Gastroesophageal sphincter (tissue), 4 donors: ENCODE data around the gene SIPA1. TPM values are rescaled to one million over a fixed set of nuclear protein-coding genes. Genes with fewer than 3 reads are reported as not detected.

Experiments used
- ATAC-seq: fragments of 150-250 bp; one replicate; pipeline ENCODE4 v1.9.1; 2016; ENCODE audit warnings: mild to moderate bottlenecking, moderate library complexity
- H3K27ac ChIP-seq, 4 donors: fragments of 200-600 bp; sonication (generic) in 3 of 4; 1 replicate in 3 of 4; 2 replicates in 1 of 4; pipeline ENCODE4 v1.5.1; 2016 to 2019
- H3K27me3 ChIP-seq: fragments of 200-600 bp; sonication (generic); one replicate; pipeline ENCODE4 v1.5.1; 2019
- H3K36me3 ChIP-seq, 2 donors: fragments of 200-600 bp; sonication (generic); one replicate each; pipeline ENCODE4 v1.5.1; 2019; ENCODE audit warnings: control low read depth in 1 of 2
- H3K4me1 ChIP-seq, 3 donors: fragments of 200-600 bp; sonication (generic); 1 replicate in 2 of 3; 2 replicates in 1 of 3; pipeline ENCODE4 v1.5.1; 2016 to 2019; ENCODE audit warnings: control low read depth in 2 of 3
- H3K4me3 ChIP-seq, 2 donors: fragments of 200-600 bp; sonication (generic); one replicate each; pipeline ENCODE4 v1.5.1; 2019; ENCODE audit warnings: mild to moderate bottlenecking in 1 of 2, moderate library complexity in 1 of 2
- H3K9me3 ChIP-seq, 3 donors: fragments of 200-600 bp; sonication (generic); one replicate each; pipeline ENCODE4 v1.5.1; 2017 to 2019; ENCODE audit warnings: control low read depth in 2 of 3
- CTCF ChIP-seq, 4 experiments: fragments of 200-600 bp in 2 of 4; fragments of 450-650 bp in 2 of 4; sonication (generic) in 1 of 4; IDR thresholded peaks; one replicate each; pipeline ENCODE4 v1.5.1; 2017 to 2019; ENCODE audit warnings: antibody characterized with exemption in 4 of 4, mild to moderate bottlenecking in 2 of 4, moderate library complexity in 2 of 4
- EP300 ChIP-seq: sonication (generic); formaldehyde crosslinking; IDR thresholded peaks from one replicate; pipeline ENCODE4 v1.6.1; 2017; ENCODE audit warnings: antibody characterized with exemption, mild to moderate bottlenecking
- POLR2A ChIP-seq, 2 donors: fragments of 450-650 bp; IDR thresholded peaks; one replicate each; pipeline ENCODE4 v1.6.1; 2017; ENCODE audit warnings: antibody characterized with exemption in 2 of 2, mild to moderate bottlenecking in 2 of 2, moderate library complexity in 1 of 2
- POLR2AphosphoS5 ChIP-seq: sonication (generic); formaldehyde crosslinking; IDR thresholded peaks from one replicate; pipeline ENCODE4 v1.6.1; 2017; ENCODE audit warnings: antibody characterized with exemption
- WGBS, 2 donors: methylation state at CpG; one replicate each; pipeline ENCODE4 v1.1.5; 2018; ENCODE audit warnings: low coverage in 1 of 2; 5-methylcytosine and 5-hydroxymethylcytosine counted together
- total RNA-seq, 4 donors: library from RNA; depleted of rRNA; stranded (reverse); fragments of >200 nt; gene quantifications; one replicate each; pipeline ENCODE4 v1.1.0, GENCODE V29; 2016

SIPA1 gene
- total RNA-seq, 4 donors from 2014 or later = 32.9 to 45.0 (median 38.3) TPM

GRCh38 chr11:65662799-65663638 is 25.1 kb downstream of the SIPA1 start, which contains the start of gene RELA:
TSS of gene RELA (minus strand) at chr11:65662916. CDS start at chr11:65662832, 84 bp downstream.
- TF ChIP-seq POLR2AphosphoS5 = peak; percentile 79
- TF ChIP-seq POLR2A (IDR thresholded peaks at IDR 0.05) = peak; percentile 82 to 87
- no peak for TF ChIP-seq EP300
- TF ChIP-seq CTCF (IDR thresholded peaks at IDR 0.05) = peak in 2 of 4 experiments; percentile 46 to 59
- Histone ChIP-seq H3K9me3 (no peaks in the 10 kb centered on the region), H3K27ac (peak within 1 kb of the TSS; percentile 86 to 100 (median 98)), H3K4me3 (peak within 1 kb of the TSS; percentile 80 to 87), H3K27me3 (no peaks in the 10 kb centered on the region), H3K4me1 (peaks cover 9 to 48% (median 18%) of the 10 kb centered on the region in 3 donors), H3K36me3 (peaks cover 0 to 37% of the 10 kb centered on the region in 2 donors)
- ATAC-seq = peak; percentile 91
- no CpG with 5 or more reads among the region's 91 CpGs for whole genome bisulfite sequencing, 2 donors

- TF ChIP-seq POLR2A (IDR thresholded peaks at IDR 0.05) (no peak), POLR2AphosphoS5 (peak; percentile 50), EP300 (no peak), CTCF (IDR thresholded peaks at IDR 0.05) (peak in 1 of 4 experiments; percentile 25)
- Histone ChIP-seq H3K4me1 (peaks cover 9 to 47% (median 18%) of the 10 kb centered on the region in 3 donors), H3K9me3 (no peaks in the 10 kb centered on the region), H3K4me3 (peak overlapping the region; percentile 80 to 87), H3K27me3 (no peaks in the 10 kb centered on the region), H3K36me3 (peaks cover 0 to 30% of the 10 kb centered on the region in 2 donors), H3K27ac (peak overlapping the region; percentile 86 to 100 (median 98))
- WGBS, 2 donors = 2 to 3% methylated on average over 9 of the region's 15 CpGs
- peak; percentile 60 for ATAC-seq
Observed at GRCh38 chr11:65663639-65664200, 25.8 kb downstream of the SIPA1 start.

- no peak overlapping the region for H3K4me3 ChIP-seq
- no peak overlapping the region for H3K27ac ChIP-seq
- no peaks in the 10 kb centered on the region for H3K4me1 ChIP-seq
- H3K27me3 ChIP-seq = no peaks in the 10 kb centered on the region
- no peak for ATAC-seq
- H3K9me3 ChIP-seq = no peaks in the 10 kb centered on the region
- TF ChIP-seq EP300 = no peak
- TF ChIP-seq POLR2AphosphoS5 = no peak
- no peak for TF ChIP-seq CTCF (IDR thresholded peaks at IDR 0.05)
- no peak for TF ChIP-seq POLR2A (IDR thresholded peaks at IDR 0.05)
- no peaks in the 10 kb centered on the region for H3K36me3 ChIP-seq
Observed at GRCh38 chr11:65672180-65672860, 34.4 kb downstream of the SIPA1 start.

- Histone ChIP-seq H3K27me3 (no peaks in the 10 kb centered on the region), H3K36me3 (no peaks in the 10 kb centered on the region), H3K4me1 (no peaks in the 10 kb centered on the region), H3K9me3 (no peaks in the 10 kb centered on the region), H3K27ac (no peak overlapping the region), H3K4me3 (no peak overlapping the region)
- no peak for TF ChIP-seq EP300
- TF ChIP-seq POLR2AphosphoS5 = no peak
- TF ChIP-seq POLR2A (IDR thresholded peaks at IDR 0.05) = no peak
- no peak for TF ChIP-seq CTCF (IDR thresholded peaks at IDR 0.05)
- WGBS, 2 donors = 88 to 92% methylated on average over 1 to 2 of the region's 2 CpGs
- ATAC-seq = no peak
Observed at GRCh38 chr11:65672982-65673381, 35.1 kb downstream of the SIPA1 start.
